Measurements from ENCODE around the gene METTL21A. TPM values are rescaled to one million over a fixed set of nuclear protein-coding genes. Genes with fewer than 3 reads are reported as not detected.

The METTL21A gene
- total and polyA plus RNA-seq, 2 donors from 2014 or later: 10.7 to 17.4 TPM

GRCh38 chr2:207599636-207600035 lies 25.6 kb downstream of the METTL21A start:
- Histone ChIP-seq H3K9me3 (ENCODE audit: control insufficient read depth in 2 of 3, insufficient read depth in 1 of 3, low read length in 3 of 3) (no peaks in the 10 kb centered on the region), H3K4me3 (ENCODE audit: low read length in 3 of 3) (no peak overlapping the region), H3K27ac (ENCODE audit: low read depth in 2 of 2, low read length in 2 of 2) (no peak overlapping the region), H3K4me1 (ENCODE audit: control insufficient read depth in 2 of 3, insufficient read depth in 2 of 3, low read depth in 1 of 3, low read length in 3 of 3) (no peaks in the 10 kb centered on the region), H3K27me3 (ENCODE audit: control insufficient read depth, insufficient read depth, low read length) (no peaks in the 10 kb centered on the region), H3K9ac (ENCODE audit: low read length in 3 of 3) (no peak overlapping the region), H3K36me3 (ENCODE audit: control insufficient read depth in 2 of 3, insufficient read depth in 3 of 3, low read length in 3 of 3) (peaks cover under 1 to 4% (median 2%) of the 10 kb centered on the region in 3 donors)
- DNase-seq (no peak), FAIRE-seq (no peak)
- TF ChIP-seq CTCF (IDR thresholded peaks at IDR 0.05; ENCODE audit: borderline replicate concordance, extremely low read depth, insufficient read depth): no peak
- intact Hi-C loops (cut with DNase I): no loop called here

- Histone ChIP-seq H3K4me3 (ENCODE audit: low read length in 3 of 3) (no peak overlapping the region), H3K27ac (ENCODE audit: low read depth in 2 of 2, low read length in 2 of 2) (no peak overlapping the region), H3K4me1 (ENCODE audit: control insufficient read depth in 2 of 3, insufficient read depth in 2 of 3, low read depth in 1 of 3, low read length in 3 of 3) (no peaks in the 10 kb centered on the region), H3K9ac (ENCODE audit: low read length in 3 of 3) (no peak overlapping the region), H3K9me3 (ENCODE audit: control insufficient read depth in 2 of 3, insufficient read depth in 1 of 3, low read length in 3 of 3) (no peaks in the 10 kb centered on the region), H3K36me3 (ENCODE audit: control insufficient read depth in 2 of 3, insufficient read depth in 3 of 3, low read length in 3 of 3) (peaks cover 2 to 4% (median 3%) of the 10 kb centered on the region in 3 donors), H3K27me3 (ENCODE audit: control insufficient read depth, insufficient read depth, low read length) (no peaks in the 10 kb centered on the region)
- no peak for TF ChIP-seq CTCF (IDR thresholded peaks at IDR 0.05; ENCODE audit: borderline replicate concordance, extremely low read depth, insufficient read depth)
- intact Hi-C loops (cut with DNase I): no loop called here
- no peak for FAIRE-seq
- DNase-seq: no peak
These were observed 30.5 kb downstream of the METTL21A start for GRCh38 chr2:207594731-207595130.

- H3K4me1 ChIP-seq (ENCODE audit: control insufficient read depth in 2 of 3, insufficient read depth in 2 of 3, low read depth in 1 of 3, low read length in 3 of 3): no peaks in the 10 kb centered on the region
- no peak overlapping the region for H3K4me3 ChIP-seq (ENCODE audit: low read length in 3 of 3)
- H3K27ac ChIP-seq (ENCODE audit: low read depth in 2 of 2, low read length in 2 of 2): no peak overlapping the region
- H3K27me3 ChIP-seq (ENCODE audit: control insufficient read depth, insufficient read depth, low read length): no peaks in the 10 kb centered on the region
- no peak for TF ChIP-seq CTCF (IDR thresholded peaks at IDR 0.05; ENCODE audit: borderline replicate concordance, extremely low read depth, insufficient read depth)
- H3K36me3 ChIP-seq (ENCODE audit: control insufficient read depth in 2 of 3, insufficient read depth in 3 of 3, low read length in 3 of 3): peaks cover 2 to 4% (median 3%) of the 10 kb centered on the region in 3 donors
- FAIRE-seq (no peak), DNase-seq (no peak)
- H3K9me3 ChIP-seq (ENCODE audit: control insufficient read depth in 2 of 3, insufficient read depth in 1 of 3, low read length in 3 of 3): no peaks in the 10 kb centered on the region
- H3K9ac ChIP-seq (ENCODE audit: low read length in 3 of 3): no peak overlapping the region
- intact Hi-C loops (cut with DNase I): no loop called here
These were observed 30.9 kb downstream of the METTL21A start for GRCh38 chr2:207594264-207594663.

GRCh38 chr2:207593277-207593676 lies 31.9 kb downstream of the METTL21A start:
- H3K4me3 ChIP-seq (ENCODE audit: low read length in 3 of 3): no peak overlapping the region
- H3K9ac ChIP-seq (ENCODE audit: low read length in 3 of 3): no peak overlapping the region
- FAIRE-seq (no peak), DNase-seq (no peak)
- H3K36me3 ChIP-seq (ENCODE audit: control insufficient read depth in 2 of 3, insufficient read depth in 3 of 3, low read length in 3 of 3): peaks cover 2 to 4% (median 3%) of the 10 kb centered on the region in 3 donors
- intact Hi-C loops (cut with DNase I): no loop called here
- no peak for TF ChIP-seq CTCF (IDR thresholded peaks at IDR 0.05; ENCODE audit: borderline replicate concordance, extremely low read depth, insufficient read depth)
- no peaks in the 10 kb centered on the region for H3K4me1 ChIP-seq (ENCODE audit: control insufficient read depth in 2 of 3, insufficient read depth in 2 of 3, low read depth in 1 of 3, low read length in 3 of 3)
- H3K27ac ChIP-seq (ENCODE audit: low read depth in 2 of 2, low read length in 2 of 2): no peak overlapping the region
- no peaks in the 10 kb centered on the region for H3K27me3 ChIP-seq (ENCODE audit: control insufficient read depth, insufficient read depth, low read length)
- no peaks in the 10 kb centered on the region for H3K9me3 ChIP-seq (ENCODE audit: control insufficient read depth in 2 of 3, insufficient read depth in 1 of 3, low read length in 3 of 3)
